Hepatocyte (in vitro differentiated cells): ENCODE data around the gene NKAIN2. TPM values are rescaled to one million over a fixed set of nuclear protein-coding genes. Genes with fewer than 3 reads are reported as not detected.

ENCODE experiments used
- DNase-seq: peaks from one replicate; pipeline ENCODE4 v3.0.0-alpha.2; 2016; ENCODE audit warnings: low spot score
- H2AFZ ChIP-seq: fragments of 200-600 bp; sonication (generic); 2 replicates; pipeline ENCODE4 v1.6.0; 2016; ENCODE audit warnings: antibody characterized with exemption, mild to moderate bottlenecking
- H3K27ac ChIP-seq: fragments of 200-600 bp; sonication (generic); 2 replicates; pipeline ENCODE4 v1.5.1; 2016; ENCODE audit warnings: mild to moderate bottlenecking
- H3K27me3 ChIP-seq: fragments of 200-600 bp; sonication (generic); 2 replicates; pipeline ENCODE4 v1.6.1; 2016
- H3K36me3 ChIP-seq: fragments of 200-600 bp; sonication (generic); replicated peaks from 2 replicates; pipeline ENCODE4 v1.5.1; 2016; ENCODE audit warnings: low read depth; ENCODE audit not compliant: insufficient read depth
- H3K4me1 ChIP-seq: fragments of 200-600 bp; sonication (generic); 2 replicates; pipeline ENCODE4 v1.5.1; 2016; ENCODE audit warnings: mild to moderate bottlenecking, moderate library complexity; ENCODE audit not compliant: insufficient read depth
- H3K4me2 ChIP-seq: fragments of 200-600 bp; sonication (generic); 2 replicates; pipeline ENCODE4 v1.6.0; 2016
- H3K4me3 ChIP-seq: fragments of 200-600 bp; sonication (generic); 2 replicates; pipeline ENCODE4 v1.5.1; 2016; ENCODE audit warnings: mild to moderate bottlenecking
- H3K79me2 ChIP-seq: fragments of 200-600 bp; sonication (generic); 2 replicates; pipeline ENCODE4 v1.6.0; 2017; ENCODE audit warnings: mild to moderate bottlenecking
- H3K9me2 ChIP-seq: fragments of 200-600 bp; sonication (generic); replicated peaks from 2 replicates; pipeline ENCODE4 v1.6.0; 2017; ENCODE audit warnings: mild to moderate bottlenecking; ENCODE audit not compliant: insufficient read depth
- H3K9me3 ChIP-seq: fragments of 200-600 bp; sonication (generic); 2 replicates; pipeline ENCODE4 v1.5.1; 2016; ENCODE audit warnings: low read depth, mild to moderate bottlenecking
- H4K20me1 ChIP-seq: fragments of 200-600 bp; sonication (generic); 2 replicates; pipeline ENCODE4 v1.6.0; 2016; ENCODE audit warnings: mild to moderate bottlenecking; ENCODE audit not compliant: insufficient read depth, poor library complexity, severe bottlenecking
- EZH2 ChIP-seq: fragments of 200-600 bp; sonication (generic); IDR thresholded peaks from 2 replicates; pipeline ENCODE4 v1.6.1; 2016; ENCODE audit warnings: antibody characterized with exemption, mild to moderate bottlenecking, borderline replicate concordance
- EZH2phosphoT487 ChIP-seq: fragments of 200-600 bp; sonication (generic); IDR thresholded peaks from one replicate; pipeline ENCODE4 v1.6.1; 2018; ENCODE audit warnings: antibody characterized with exemption, mild to moderate bottlenecking, low read depth, moderate library complexity; ENCODE audit not compliant: unreplicated experiment, severe bottlenecking
- WGBS: methylation state at CpG from one replicate; pipeline ENCODE4 v1.1.6; 2016; ENCODE audit warnings: low lambda C conversion rate; ENCODE audit errors: missing lambda C conversion rate; 5-methylcytosine and 5-hydroxymethylcytosine counted together
- polyA plus RNA-seq: library from polyadenylated mRNA; unstranded; fragments of >200 nt; fragmentation: Nextera tagmentation; extraction: Ambion mirVana; gene quantifications from 2 replicates; pipeline ENCODE4 v1.2.1, GENCODE V29; 2016
- total RNA-seq: library from RNA; depleted of rRNA; stranded (reverse); fragments of >200 nt; gene quantifications from 2 replicates; pipeline ENCODE4 v1.2.3, GENCODE V29; 2014
- TF ChIP-seq, protein P1 (sequence below): fragments of 200-600 bp; sonication (generic); IDR thresholded peaks from 2 replicates; pipeline ENCODE4 v1.5.1; 2016; ENCODE audit warnings: antibody characterized with exemption, mild to moderate bottlenecking; ENCODE audit not compliant: poor library complexity

NKAIN2 gene
- total and polyA plus RNA-seq, 2 experiments from 2014 or later, result 0.48 to 2.6 TPM

DNA sequence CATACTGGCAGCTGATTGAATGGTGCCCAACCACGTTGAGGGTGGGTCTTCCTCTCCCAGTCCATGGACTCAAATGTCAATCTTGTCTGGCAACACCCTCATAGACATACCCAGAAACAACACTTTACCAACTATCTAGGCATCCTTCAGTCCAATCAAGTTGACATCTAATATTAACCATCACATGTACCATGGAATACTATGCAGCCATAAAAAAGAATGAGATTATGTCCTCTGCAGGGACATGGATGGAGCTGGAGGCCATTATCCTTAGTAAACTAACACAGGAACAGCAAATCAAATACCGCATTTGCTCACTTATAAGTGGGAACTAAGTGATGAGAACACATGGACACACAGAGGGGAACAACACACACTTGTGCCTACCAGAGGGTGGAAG lies 951.7 kb downstream of the NKAIN2 start:
- H3K79me2 ChIP-seq, result no peaks in the 10 kb centered on the region
- no peaks in the 10 kb centered on the region for H3K9me3 ChIP-seq
- H3K27ac ChIP-seq, result no peak overlapping the region
- no peaks in the 10 kb centered on the region for H3K36me3 ChIP-seq
- no peak for DNase-seq
- H3K4me1 ChIP-seq, result no peaks in the 10 kb centered on the region
- no peaks in the 10 kb centered on the region for H3K9me2 ChIP-seq
- WGBS, result 91% methylated on average over 2 of the region's 2 CpGs
- no peak overlapping the region for H3K4me2 ChIP-seq
- TF ChIP-seq EZH2phosphoT487, result no peak
- no peak for TF ChIP-seq EZH2
- TF ChIP-seq, protein P1, sequence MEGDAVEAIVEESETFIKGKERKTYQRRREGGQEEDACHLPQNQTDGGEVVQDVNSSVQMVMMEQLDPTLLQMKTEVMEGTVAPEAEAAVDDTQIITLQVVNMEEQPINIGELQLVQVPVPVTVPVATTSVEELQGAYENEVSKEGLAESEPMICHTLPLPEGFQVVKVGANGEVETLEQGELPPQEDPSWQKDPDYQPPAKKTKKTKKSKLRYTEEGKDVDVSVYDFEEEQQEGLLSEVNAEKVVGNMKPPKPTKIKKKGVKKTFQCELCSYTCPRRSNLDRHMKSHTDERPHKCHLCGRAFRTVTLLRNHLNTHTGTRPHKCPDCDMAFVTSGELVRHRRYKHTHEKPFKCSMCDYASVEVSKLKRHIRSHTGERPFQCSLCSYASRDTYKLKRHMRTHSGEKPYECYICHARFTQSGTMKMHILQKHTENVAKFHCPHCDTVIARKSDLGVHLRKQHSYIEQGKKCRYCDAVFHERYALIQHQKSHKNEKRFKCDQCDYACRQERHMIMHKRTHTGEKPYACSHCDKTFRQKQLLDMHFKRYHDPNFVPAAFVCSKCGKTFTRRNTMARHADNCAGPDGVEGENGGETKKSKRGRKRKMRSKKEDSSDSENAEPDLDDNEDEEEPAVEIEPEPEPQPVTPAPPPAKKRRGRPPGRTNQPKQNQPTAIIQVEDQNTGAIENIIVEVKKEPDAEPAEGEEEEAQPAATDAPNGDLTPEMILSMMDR, result no peak
- H2AFZ ChIP-seq, result no peak overlapping the region
- H3K27me3 ChIP-seq, result no peaks in the 10 kb centered on the region
- H4K20me1 ChIP-seq, result no peaks in the 10 kb centered on the region
- H3K4me3 ChIP-seq, result no peak overlapping the region

DNA sequence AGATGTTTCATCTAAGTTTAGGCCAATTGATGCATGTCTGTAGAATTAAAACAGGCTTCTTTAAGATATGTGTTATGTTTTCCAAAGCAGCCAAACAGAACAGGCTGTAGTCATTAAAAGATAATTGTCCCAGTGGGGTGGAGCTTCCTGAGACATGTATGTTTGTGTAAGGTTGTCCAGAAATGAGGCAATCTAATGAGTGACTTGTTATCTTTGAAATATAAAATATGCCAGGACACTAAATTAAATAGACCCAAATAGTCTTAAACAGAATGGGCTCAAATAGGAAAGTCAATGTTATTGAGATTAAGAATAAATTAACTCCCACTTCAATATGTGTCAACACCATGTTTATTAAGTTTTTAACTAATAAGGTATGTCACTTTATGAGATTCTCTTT lies 953.9 kb downstream of the NKAIN2 start:
- Histone ChIP-seq H3K4me3 (no peak overlapping the region), H2AFZ (no peak overlapping the region), H3K9me3 (no peaks in the 10 kb centered on the region), H4K20me1 (no peaks in the 10 kb centered on the region), H3K9me2 (no peaks in the 10 kb centered on the region), H3K4me2 (no peak overlapping the region), H3K4me1 (no peaks in the 10 kb centered on the region), H3K79me2 (no peaks in the 10 kb centered on the region), H3K27me3 (no peaks in the 10 kb centered on the region), H3K36me3 (no peaks in the 10 kb centered on the region), H3K27ac (no peak overlapping the region)
- DNase-seq, result no peak
- TF ChIP-seq, protein P1, result no peak
- TF ChIP-seq EZH2phosphoT487 (no peak), EZH2 (no peak)

DNA sequence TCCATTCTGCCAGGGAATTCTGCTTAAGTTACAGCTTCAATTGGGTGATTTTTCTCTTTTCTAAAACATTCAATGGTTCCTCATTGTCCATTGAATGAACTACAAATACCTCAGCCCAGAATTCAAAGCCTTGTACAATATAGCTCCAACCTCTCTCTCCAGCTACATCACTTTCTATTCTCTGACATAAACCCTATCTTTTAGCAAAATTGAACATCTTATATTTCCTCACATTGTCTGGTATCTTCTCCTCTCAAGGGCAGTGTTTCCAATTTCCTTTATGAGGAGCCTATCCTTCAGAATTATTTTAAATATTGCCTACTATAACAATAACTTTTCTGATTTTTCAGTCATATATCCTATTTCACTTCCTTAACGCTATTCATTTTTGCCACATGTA lies 955.0 kb downstream of the NKAIN2 start:
- no peak for DNase-seq
- H3K27me3 ChIP-seq, result no peaks in the 10 kb centered on the region
- H3K4me2 ChIP-seq, result no peak overlapping the region
- H3K4me1 ChIP-seq, result no peaks in the 10 kb centered on the region
- TF ChIP-seq, protein P1, result no peak
- no peak for TF ChIP-seq EZH2
- TF ChIP-seq EZH2phosphoT487, result no peak
- H3K36me3 ChIP-seq, result no peaks in the 10 kb centered on the region
- H3K4me3 ChIP-seq, result no peak overlapping the region
- 92% methylated on average over 1 of the region's 1 CpG for WGBS
- H4K20me1 ChIP-seq, result no peaks in the 10 kb centered on the region
- no peak overlapping the region for H2AFZ ChIP-seq
- H3K79me2 ChIP-seq, result no peaks in the 10 kb centered on the region
- H3K9me3 ChIP-seq, result no peaks in the 10 kb centered on the region
- no peaks in the 10 kb centered on the region for H3K9me2 ChIP-seq
- no peak overlapping the region for H3K27ac ChIP-seq

DNA sequence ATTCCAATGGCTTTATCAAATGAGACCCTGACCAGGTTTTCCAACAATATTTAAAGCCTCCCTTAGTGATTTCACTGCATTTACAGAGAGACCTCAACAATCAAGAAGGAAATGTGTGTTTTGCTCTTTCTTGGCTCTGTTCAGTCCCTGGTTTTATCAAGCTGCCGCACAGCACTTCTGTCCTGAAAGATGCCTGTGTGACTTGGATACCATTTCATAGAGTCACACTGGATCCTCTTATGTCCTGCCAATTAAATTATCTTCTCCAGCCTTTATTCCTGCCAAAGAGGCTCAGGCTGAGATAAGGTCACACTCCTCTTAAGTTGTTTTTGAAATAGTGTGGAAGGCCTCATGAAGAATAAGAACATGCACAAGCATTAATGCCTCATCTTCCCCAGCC lies 961.6 kb downstream of the NKAIN2 start:
- Histone ChIP-seq H4K20me1 (no peaks in the 10 kb centered on the region), H3K9me3 (no peaks in the 10 kb centered on the region), H3K4me1 (no peaks in the 10 kb centered on the region), H3K36me3 (no peaks in the 10 kb centered on the region), H3K79me2 (no peaks in the 10 kb centered on the region), H3K27ac (no peak overlapping the region), H3K27me3 (no peaks in the 10 kb centered on the region), H3K4me3 (no peak overlapping the region), H3K9me2 (no peaks in the 10 kb centered on the region), H2AFZ (no peak overlapping the region), H3K4me2 (no peak overlapping the region)
- TF ChIP-seq EZH2, result no peak
- TF ChIP-seq, protein P1, result no peak
- TF ChIP-seq EZH2phosphoT487, result no peak
- 88% methylated on average over 1 of the region's 1 CpG for WGBS
- no peak for DNase-seq
